ENCODE results near the gene NFATC4.

NFATC4 gene

DNA sequence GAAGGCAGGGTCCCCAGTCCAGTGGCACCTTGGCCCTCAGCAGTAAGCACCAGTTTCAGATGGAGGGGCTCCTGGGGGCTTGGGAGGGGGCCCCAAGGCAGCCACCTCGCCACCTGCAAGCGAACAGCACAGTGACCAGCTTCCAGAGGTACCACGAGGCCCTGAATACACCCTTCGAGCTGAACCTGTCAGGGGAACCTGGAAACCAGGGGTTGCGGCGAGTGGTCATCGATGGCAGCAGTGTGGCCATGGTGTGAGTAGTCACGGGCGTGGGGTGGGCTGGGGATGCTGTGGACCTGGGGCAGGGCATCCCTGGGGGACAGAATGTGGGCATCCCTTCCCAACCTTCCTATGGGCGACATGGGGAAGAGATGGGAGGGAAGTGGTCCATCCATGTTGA lies 42.0 kb downstream of the NFATC4 start:
- no peak for DNase-seq (ENCODE audit: low spot score)

DNA sequence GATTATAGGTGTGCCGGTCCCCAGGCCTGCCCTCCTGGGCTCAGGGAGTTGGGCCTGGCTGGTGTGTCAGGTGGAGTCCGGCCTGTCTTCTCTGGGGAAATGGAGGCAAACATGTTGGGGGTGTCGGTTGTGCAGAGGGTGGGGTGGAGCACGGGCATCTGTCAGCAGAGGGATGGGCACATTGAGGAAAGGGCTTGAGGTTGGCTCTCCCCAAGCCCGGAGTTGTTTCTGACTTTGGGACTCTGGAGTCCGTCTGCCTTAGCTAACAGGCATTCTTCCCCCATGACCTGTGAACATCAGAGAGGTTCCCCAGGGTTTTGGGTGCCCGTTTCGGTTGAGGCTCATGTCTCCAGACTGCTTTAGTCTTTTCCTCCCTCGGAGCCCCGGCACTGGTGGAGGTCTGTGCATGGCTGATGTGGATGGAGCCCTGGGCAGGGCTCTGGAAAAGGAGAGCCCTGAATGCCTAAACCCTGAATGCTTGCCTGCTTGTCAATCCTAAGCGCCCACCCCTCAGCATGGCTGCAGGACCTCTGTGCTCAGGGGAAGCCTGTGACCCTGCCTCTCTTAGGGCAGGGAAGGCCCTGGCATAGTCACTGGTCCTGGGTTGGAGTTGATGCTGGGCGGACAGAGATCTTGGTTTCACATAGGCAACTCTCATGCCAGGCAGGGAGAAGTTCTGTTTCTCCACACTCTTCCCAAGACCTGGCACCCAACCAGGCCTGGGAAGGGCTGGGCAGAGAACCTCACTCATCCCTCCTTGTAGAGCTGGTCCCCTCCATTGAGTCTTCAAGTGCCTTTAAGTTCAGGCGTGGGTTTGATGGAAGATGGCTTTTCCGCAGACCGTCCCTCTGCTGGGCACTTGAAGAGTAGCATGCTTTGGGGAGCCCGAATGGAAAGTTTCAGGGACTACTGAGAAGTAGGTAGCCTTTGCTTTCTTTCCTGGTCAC lies 43.7 kb downstream of the NFATC4 start:
- DNase-seq (ENCODE audit: low spot score): peak; percentile 72

- no peak for DNase-seq (ENCODE audit: low spot score)
These were observed 46.1 kb downstream of the NFATC4 start for GRCh38 chr14:24414077-24414476.

GRCh38 chr14:24414732-24415420 lies 46.9 kb downstream of the NFATC4 start:
- no peak for DNase-seq (ENCODE audit: low spot score)

- no peak for DNase-seq (ENCODE audit: low spot score)
These were observed 47.7 kb downstream of the NFATC4 start for GRCh38 chr14:24415421-24416253.

GRCh38 chr14:24416254-24416931 lies 48.4 kb downstream of the NFATC4 start:
- no peak for DNase-seq (ENCODE audit: low spot score)

DNA sequence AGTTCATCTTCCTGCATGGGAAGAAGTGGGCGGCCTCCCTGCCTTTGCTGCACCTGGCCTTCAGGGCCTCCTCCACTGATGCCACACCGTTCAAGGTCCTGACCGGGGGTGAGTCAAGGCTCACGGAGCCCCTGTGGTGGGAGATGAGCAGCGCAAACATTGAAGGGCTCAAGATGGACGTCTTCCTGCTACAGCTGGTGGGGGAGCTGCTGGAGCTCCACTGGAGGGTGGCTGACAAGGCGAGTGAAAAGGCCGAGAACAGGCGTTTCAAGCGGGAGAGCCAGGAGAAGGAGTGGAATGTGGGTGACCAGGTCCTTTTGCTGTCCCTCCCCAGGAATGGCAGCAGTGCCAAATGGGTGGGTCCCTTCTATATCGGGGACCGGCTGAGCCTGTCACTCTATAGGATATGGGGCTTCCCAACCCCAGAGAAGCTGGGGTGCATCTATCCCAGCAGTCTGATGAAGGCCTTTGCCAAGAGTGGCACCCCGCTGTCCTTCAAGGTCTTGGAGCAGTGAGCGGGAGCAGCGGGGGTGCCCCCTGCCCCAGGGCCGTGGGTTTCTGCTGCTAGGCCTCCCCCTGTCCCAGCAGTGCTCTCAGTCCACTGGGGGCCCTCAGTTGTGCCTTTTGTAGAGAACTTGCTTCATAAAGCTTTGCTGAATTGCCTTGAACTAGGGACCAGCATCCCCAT lies 49.1 kb downstream of the NFATC4 start:
- DNase-seq (ENCODE audit: low spot score): no peak

DNA sequence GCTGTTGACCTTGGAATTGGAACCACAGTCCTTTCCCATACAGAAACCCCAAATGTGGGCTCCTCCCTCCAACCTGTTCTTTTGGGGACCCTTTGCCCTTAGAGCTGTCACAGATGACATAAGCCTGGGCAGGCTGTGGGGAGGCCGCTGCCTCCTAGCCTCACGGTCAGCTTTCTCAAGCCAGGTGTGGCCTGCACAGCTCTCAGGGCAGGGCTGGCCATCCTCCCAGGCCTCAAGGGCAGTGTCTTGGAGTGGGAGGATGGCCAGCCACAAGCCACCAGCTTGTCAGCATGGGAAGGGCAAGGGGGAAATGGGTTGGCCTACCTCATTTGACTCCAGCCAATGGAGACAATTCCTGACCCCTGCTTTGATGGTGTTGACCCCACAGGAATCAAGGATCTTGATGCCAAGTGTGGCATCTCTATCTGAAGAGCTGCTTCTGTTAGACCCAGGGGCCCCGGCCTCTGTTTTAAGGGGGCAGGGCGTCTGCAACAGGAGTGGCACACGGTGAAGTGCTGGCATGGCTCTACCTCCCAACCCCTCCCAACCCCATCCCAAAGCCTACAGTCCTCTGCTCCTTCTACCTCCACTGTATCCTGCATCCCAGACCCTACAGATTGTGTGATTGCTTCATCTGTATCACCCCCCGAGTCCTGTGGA lies 50.0 kb downstream of the NFATC4 start:
- DNase-seq (ENCODE audit: low spot score): no peak

GRCh38 chr14:24418492-24418873 lies 50.5 kb downstream of the NFATC4 start:
- no peak for DNase-seq (ENCODE audit: low spot score)

- no peak for DNase-seq (ENCODE audit: low spot score)
These were observed 54.3 kb downstream of the NFATC4 start for GRCh38 chr14:24422261-24422660.

DNA sequence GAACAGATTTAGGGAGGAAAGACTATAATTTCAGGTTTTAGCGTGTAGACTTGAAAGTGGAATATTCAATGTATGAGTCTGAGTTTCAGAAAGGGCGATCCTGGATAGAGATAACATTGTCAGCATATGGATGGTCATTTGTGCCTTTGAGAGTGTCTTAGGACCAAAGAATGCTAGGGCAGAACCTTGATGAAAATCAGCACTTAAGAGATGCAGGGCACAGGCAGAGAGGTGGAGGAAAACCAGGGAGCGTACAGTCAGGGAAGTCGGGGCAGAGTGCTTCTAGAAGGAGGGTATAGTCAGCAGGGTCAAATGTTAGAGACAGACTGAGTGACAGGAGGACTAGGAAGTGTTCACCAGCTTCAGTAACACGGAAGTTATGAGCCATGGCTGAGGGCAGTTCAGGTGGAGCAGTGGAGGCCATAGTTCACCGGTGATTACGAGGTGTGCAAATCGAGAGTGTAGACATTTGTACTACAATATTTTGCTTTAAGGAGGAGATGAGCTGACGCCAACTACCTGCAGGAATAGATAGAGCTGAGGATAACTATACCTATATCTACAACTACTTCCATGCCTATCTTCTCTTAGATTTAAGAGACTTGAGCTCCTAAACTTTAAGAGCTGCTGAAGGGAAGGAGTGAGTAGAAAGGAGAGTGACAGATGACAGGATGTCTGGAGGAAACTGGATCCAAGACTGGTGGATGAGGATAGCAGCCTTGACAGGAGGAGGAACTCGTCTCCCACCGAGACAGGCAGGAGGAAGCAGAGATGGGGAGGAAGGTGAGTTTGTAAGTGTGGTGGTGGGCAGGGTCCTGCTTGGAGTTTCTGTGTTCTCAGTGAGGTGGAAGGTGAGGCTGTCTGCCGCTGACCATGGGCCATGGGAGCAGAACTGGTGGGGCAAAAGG lies 55.0 kb downstream of the NFATC4 start:
- no peak for DNase-seq (ENCODE audit: low spot score)

- DNase-seq (ENCODE audit: low spot score): no peak
These were observed 57.7 kb downstream of the NFATC4 start for GRCh38 chr14:24425704-24426103.

DNA sequence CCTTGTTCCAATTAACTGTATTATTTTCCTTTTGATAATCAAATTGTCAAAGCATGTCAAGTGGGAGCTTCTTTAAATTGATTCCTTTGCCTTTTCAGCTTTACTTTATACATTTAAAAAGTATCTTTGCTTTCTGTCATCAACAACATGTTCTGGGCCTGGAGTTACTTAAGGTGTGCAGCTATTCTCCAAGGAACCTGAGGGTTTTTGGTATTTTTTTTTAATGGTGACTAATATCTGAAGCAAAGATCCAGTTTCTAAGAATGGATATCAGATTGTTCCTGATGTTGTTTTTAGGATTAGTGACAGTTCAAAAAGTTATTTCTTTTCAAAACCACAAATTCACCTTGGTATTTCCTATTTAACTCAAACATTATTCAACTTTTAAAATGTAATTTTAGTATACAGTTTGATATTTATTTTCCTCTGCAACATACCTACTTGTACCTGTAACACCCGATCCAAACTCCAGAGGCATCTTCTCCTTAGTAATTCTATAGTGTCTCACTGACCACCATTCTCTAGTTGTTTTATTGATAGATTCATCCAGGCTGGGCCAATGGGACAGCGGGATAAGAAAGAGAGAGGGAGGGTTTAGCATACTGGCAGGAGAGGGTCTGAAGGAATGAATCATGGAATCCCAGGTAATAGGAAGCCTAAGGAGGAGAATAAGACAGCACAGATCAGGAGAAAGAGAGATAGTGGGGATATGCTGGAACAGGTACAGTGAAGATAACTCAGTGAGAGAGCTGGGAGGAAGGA lies 58.3 kb downstream of the NFATC4 start:
- no peak for DNase-seq (ENCODE audit: low spot score)

DNA sequence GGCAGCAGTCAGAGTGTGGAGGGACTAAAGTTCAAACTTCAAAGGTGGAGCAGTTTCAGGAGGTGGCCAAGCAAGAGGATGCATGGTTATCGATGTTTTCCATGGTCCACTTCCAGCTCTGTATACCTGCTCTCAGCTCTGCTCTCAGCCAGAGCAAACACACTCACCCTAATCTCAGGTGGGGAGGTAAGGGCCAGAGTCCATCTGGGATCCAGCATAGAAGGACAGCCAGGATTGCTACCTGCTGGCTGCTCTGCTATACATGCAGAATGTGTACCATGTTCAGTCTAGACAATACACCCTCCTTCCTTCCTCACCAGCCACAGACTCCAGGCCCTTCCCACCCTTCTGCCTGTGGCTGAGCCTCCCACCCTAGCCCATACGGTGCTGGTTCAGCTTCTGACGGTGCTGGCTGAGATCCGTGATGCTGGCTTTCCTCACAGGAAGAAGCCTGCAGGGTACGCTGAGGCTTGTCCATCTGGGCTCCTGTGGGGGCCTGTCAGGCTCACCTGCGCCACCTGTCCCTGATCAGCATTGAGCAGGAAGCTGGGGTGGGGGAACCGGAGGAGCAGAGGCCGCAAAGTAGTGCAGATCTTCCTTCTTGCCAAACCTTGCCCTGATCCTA lies 59.0 kb downstream of the NFATC4 start:
- no peak for DNase-seq (ENCODE audit: low spot score)

DNA sequence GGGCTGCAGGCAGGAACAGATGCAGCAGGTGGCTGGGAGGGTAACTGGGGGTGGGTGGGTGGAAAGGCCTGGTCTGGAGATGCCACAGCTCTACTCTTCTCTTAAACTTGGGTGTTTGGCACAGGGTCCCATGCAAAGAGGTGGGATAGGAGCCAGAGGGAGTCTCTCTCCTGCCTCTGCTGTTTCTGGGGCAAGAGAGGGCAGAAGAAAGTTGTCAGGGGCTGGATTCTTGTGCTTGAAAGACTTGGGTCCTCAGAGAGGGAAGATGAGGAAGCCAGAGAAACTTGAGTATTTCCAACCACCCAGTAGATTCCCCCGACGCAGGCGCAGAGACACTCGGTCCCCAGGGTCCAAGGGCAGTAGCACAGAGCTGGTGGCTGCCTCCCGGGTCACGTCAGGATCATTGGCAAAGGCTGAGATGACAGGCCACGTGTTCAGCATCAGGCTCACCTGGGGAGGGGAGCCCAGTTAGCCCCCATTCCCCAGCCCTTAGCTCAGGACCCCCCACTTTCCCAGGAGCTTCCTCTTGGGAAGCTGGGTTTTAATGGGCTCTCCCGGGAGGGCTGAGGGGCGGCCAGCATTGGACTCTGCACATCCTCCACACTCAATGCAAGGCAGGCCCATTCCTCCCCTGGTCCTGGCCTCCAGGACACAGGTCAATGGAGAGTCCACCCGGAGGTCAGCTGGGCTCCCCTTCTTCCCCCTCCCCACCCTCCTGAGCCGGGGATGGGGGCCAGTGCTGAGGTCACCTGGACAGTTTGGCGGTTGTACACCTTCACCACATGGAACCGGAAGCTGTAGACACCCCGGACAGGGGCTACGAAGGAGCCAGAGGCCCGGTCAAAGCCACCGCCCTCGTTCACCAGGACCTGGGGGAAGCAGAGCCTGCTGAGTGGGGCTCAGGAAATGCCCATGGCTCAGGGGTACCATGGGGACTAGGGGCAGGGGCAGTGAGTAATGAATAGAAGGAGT lies 59.8 kb downstream of the NFATC4 start:
- DNase-seq (ENCODE audit: low spot score): no peak

GRCh38 chr14:24428628-24429394 lies 60.8 kb downstream of the NFATC4 start:
- DNase-seq (ENCODE audit: low spot score): no peak
